Stimulated activated CD8-positive, alpha-beta memory T cell treated with anti-CD3 and anti-CD28 coated beads, Interleukin-2, amount 100 ng/mL, for 48 hours (primary cell): ENCODE data around the gene SOS2.

Experiments used
- DNase-seq, 2 donors: peaks; one replicate each; pipeline ENCODE4 v3.0.0-alpha.2; 2020; ENCODE audit warnings: low read depth in 2 of 2

SOS2 gene

GRCh38 chr14:50231475-50232275, at the start of gene SOS2:
TSS of gene SOS2 (minus strand) at chr14:50231578. CDS start at chr14:50231283, 295 bp downstream.
- peak; percentile 65 to 68 for DNase-seq

DNA sequence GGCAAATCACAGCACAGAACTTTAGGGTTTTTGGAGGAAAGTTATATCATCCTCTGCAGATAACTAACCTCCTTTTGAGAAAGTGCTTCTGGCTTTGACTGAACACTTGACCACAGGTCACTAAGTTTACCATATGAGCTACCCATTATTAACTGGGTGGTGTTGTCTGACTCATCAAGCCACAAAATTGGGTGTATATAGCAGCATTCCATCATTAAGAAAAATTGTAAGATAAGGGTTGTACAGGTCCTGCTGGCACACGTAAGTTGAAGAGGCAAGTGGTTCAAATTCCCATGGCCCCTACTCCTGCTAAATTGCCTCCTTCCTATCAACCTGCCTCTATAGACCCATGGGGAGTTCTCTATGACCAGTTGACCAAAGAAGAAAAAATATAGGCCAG, 41.1 kb upstream of the SOS2 start:
- no peak for DNase-seq

- no peak for DNase-seq
Measured at GRCh38 chr14:50270932-50271331, 39.6 kb upstream of the SOS2 start.

GRCh38 chr14:50265029-50265428, 33.7 kb upstream of the SOS2 start:
- DNase-seq, result no peak

DNA sequence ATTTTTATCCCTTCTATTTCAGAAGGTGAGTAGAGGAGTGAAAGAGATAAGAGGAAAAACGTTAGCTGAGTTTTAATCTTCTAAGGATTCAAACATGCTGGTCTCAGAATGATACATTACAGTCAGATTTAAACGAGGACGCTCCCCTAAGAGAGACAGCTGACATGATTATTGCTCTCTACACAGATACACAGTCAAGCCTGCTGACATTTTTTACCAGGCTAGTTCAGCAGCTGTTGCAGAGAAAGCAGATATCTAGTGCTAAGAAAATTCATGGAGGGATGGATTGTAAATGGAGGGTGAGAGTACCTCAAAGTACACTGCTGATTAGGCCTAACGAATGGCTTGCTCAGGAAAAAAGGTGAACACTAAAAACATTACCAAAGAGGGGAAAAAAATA, 31.9 kb upstream of the SOS2 start:
- DNase-seq, result no peak

GRCh38 chr14:50262865-50263264, 31.5 kb upstream of the SOS2 start:
- no peak for DNase-seq

DNA sequence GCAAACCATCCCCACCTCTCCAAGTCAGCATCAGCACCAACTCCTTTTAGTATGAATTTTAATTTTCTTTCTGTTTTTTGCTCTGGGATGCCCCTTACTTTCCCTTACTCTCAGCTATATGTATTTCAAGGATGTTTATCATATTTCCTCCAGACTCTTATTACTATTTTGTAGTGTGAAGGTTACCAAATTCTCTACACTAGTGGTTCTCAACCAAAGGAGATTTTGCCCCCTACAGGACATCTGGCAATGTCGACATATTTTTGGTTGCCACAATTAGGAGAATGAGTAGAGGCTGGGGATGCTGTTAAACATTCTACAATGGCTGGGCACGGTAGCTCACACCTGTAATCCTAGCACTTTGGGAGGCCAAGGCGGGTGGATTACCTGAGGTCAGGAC, 29.1 kb upstream of the SOS2 start:
- no peak for DNase-seq

DNA sequence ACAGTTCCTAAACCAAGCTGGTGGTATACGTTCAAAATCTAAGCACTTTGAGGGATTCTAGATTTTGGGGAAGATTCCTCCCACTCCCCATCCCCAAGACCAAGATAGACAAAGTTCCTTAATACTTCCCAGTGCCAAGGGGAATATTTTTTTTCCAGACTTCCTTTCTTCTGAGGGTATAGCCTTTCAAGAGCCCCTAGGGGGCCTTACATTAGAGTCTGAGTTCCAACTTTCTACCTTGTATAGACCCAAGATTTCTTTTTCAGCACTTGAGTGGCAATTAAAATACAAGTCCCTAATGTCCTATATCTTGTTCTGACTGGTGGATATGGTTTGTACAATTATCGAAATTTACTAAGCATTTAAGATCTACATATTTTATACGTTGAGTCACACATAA, 28.7 kb upstream of the SOS2 start:
- no peak for DNase-seq

- no peak for DNase-seq
Measured at GRCh38 chr14:50257732-50258131, 26.4 kb upstream of the SOS2 start.

DNA sequence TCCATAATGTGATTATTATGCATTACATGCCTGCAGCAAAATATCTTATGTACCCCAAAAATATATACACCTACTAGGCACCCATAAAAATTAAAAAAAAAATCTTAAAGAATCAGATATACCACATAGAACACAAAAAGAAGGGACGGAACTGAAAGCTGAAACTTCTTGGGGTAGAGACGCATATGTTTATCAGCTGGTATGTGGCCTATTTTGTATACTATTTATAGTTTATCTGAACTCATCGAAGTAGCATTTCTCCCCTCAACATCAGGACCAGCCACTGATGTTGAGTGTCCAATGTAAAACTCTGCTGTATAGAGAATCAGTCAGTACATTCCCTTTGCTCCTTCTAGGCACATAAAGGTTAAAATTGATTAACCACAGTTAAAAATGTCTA, 22.9 kb upstream of the SOS2 start:
- DNase-seq, result no peak

DNA sequence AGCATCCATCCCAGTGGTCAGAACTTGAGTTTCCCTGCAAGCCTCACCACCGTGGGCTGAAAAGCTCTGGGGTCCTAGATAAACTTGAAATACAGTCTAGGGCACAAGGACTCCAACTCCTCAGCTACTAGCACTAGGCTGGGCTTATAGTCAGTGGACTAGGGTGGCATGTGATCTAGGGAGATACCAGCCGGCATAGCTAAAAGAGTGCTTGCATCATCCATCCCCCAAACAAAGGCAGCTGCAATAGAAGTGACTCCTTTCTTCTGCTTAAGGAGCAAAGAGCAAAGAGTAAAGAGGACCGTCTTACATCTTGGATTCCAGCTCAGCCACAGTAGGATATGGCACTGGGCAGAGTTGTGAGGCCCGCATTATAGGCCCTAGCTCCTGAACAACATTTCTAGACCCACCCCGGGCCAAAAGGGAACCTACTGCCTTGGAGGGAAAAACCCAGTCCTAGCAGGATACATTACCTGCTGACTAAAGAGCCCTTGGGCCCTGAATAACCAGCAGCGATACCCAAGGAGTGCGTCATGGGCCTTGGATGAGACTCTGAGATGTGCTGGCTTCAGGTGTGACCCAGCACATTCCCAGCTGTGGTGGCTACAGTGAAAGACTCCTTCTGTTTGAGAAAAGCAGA, 17.9 kb upstream of the SOS2 start:
- DNase-seq, result no peak

GRCh38 chr14:50247245-50247644, 15.9 kb upstream of the SOS2 start:
- no peak for DNase-seq

GRCh38 chr14:50242566-50243310, 11.4 kb upstream of the SOS2 start:
- no peak for DNase-seq

DNA sequence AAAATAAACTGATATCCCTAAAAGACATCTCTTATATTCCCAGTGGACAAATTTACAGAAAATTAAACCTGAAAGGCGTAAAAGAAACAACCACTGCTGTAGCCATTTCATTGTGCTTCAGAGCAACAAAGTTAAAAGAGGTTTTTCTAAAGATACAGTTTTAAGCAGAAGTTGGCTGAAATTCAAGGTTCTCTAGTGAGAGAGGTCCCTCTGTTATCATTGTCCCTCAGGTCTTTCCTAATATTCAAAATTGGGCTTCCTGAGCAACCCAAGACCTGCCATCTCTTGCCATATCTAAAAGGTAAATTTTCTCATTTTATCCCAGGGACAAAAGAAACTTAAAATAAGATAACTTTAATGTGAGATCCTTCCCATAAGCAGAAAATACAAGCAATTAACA, 10.7 kb upstream of the SOS2 start:
- DNase-seq, result no peak

- no peak for DNase-seq
Measured at GRCh38 chr14:50237427-50237826, 6.0 kb upstream of the SOS2 start.

DNA sequence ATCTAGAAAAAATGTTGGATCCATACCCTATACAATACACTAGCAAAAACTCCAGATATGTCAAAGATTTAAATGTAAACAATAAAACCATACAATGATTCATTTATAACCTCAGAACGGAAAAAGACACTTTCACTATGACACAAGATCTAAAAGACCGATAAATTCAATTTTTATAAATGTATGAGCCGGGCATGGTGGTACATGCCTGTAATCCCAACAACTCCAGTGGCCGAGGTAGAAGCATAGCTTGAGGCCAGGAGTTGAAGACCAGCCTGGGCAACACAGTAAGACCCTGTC, 2.5 kb upstream of the SOS2 start:
- no peak for DNase-seq

GRCh38 chr14:50233166-50233950, 2.0 kb upstream of the SOS2 start:
- DNase-seq, result no peak

- DNase-seq, result no peak
Measured at GRCh38 chr14:50232276-50232642, 881 bp upstream of the SOS2 start.

DNA sequence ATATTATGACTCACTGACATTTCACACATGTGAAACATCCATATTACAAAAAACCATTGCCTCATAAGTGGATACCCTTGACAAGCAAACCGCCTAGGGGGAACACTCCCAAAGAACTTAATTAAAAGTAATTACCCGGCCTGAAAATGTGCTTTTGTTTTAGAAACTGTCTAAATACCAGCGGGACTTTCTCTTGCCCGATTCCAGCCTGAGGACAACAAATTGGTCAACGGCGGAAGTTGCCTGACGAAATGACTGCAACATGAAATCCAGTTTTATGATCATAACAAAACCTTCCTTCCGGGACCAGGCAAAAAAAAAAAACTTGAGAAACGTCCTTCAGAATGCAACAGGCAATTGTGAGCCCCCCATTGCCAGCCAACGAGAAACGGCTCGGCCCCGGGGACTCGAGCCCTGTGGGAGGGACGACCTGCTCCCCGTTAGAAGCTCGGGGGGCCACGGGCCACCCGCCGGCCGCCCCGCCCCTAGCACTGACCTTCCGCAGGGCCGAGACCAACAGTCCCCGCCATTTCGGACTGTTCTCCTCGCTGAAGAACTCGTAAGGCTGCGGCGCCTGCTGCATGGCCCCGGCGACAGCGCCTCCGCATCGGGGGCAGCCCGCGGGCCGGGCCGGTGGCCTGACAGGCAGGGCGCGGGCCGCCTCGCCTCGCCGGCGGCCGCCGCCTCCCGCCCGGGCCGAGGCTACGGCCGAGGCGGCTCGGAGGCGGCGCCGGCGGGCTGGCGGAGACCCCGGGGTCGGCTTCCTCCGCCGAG, 490 bp downstream of the SOS2 start:
- DNase-seq, result peak; percentile 11 to 22

GRCh38 chr14:50230401-50230700, 1.0 kb downstream of the SOS2 start:
- DNase-seq, result no peak

DNA sequence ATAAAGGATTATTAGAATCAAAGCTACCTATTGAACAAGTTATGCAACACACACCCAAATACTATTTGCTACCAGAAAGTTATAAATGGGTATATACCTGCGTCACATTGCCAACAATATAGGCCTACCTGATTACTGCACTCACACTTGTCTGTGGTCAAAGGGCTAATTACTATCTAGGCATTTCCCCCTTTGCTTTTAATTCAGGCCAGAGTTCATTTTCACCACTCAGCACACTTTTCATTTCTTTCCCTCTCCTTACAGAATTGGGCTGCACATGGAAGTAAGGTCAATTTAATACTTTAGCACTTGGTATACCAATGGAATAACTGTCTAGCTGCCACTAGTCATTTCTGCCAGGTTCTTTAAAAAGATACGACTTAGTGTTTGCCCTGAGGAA, 1.7 kb downstream of the SOS2 start:
- DNase-seq, result no peak

DNA sequence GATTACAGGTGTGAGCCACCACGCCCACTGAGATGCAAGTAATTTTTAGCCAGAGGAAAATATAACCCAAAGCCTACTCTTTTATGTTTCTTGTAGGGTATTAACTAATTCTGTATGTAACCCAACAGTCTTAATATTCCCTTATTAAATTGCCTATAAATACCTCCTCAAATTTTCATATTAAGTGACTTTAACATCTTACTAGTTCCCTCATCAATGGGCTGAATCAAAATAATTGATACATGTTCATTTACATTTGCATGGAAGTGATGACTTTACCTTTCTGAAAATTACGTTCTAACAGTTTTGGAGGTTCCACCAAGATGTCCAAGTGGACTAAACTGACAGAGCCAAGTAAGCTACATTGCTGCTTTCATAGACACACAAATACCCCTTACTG, 3.1 kb downstream of the SOS2 start:
- no peak for DNase-seq
